ENCODE data around the gene GADD45B.

GRCh38 chr19:2527171-2527570 is 51.2 kb downstream of the GADD45B start:
- TF ChIP-seq, protein P1, sequence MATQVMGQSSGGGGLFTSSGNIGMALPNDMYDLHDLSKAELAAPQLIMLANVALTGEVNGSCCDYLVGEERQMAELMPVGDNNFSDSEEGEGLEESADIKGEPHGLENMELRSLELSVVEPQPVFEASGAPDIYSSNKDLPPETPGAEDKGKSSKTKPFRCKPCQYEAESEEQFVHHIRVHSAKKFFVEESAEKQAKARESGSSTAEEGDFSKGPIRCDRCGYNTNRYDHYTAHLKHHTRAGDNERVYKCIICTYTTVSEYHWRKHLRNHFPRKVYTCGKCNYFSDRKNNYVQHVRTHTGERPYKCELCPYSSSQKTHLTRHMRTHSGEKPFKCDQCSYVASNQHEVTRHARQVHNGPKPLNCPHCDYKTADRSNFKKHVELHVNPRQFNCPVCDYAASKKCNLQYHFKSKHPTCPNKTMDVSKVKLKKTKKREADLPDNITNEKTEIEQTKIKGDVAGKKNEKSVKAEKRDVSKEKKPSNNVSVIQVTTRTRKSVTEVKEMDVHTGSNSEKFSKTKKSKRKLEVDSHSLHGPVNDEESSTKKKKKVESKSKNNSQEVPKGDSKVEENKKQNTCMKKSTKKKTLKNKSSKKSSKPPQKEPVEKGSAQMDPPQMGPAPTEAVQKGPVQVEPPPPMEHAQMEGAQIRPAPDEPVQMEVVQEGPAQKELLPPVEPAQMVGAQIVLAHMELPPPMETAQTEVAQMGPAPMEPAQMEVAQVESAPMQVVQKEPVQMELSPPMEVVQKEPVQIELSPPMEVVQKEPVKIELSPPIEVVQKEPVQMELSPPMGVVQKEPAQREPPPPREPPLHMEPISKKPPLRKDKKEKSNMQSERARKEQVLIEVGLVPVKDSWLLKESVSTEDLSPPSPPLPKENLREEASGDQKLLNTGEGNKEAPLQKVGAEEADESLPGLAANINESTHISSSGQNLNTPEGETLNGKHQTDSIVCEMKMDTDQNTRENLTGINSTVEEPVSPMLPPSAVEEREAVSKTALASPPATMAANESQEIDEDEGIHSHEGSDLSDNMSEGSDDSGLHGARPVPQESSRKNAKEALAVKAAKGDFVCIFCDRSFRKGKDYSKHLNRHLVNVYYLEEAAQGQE (IDR thresholded peaks at IDR 0.05; ENCODE audit: low read depth): no peak
- TF ChIP-seq, protein P2, sequence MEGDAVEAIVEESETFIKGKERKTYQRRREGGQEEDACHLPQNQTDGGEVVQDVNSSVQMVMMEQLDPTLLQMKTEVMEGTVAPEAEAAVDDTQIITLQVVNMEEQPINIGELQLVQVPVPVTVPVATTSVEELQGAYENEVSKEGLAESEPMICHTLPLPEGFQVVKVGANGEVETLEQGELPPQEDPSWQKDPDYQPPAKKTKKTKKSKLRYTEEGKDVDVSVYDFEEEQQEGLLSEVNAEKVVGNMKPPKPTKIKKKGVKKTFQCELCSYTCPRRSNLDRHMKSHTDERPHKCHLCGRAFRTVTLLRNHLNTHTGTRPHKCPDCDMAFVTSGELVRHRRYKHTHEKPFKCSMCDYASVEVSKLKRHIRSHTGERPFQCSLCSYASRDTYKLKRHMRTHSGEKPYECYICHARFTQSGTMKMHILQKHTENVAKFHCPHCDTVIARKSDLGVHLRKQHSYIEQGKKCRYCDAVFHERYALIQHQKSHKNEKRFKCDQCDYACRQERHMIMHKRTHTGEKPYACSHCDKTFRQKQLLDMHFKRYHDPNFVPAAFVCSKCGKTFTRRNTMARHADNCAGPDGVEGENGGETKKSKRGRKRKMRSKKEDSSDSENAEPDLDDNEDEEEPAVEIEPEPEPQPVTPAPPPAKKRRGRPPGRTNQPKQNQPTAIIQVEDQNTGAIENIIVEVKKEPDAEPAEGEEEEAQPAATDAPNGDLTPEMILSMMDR (IDR thresholded peaks at IDR 0.05 in 2 of 3, conservative IDR thresholded peaks at IDR 0.05 in 1 of 3; ENCODE audit: borderline replicate concordance in 1 of 3, insufficient read depth in 1 of 3, low read depth in 2 of 3, low read length in 2 of 3): no peak
- TF ChIP-seq YY1 (IDR thresholded peaks at IDR 0.05; ENCODE audit: extremely low read depth, insufficient replicate concordance, low read depth, low read length): no peak
- TF ChIP-seq POLR2AphosphoS5 (IDR thresholded peaks at IDR 0.05; ENCODE audit: low read depth, low read length): no peak
- no peak for TF ChIP-seq EZH2 (IDR thresholded peaks at IDR 0.05)
- TF ChIP-seq ZBTB33 (IDR thresholded peaks at IDR 0.05; ENCODE audit: extremely low read depth, insufficient replicate concordance, low read length): no peak
- TF ChIP-seq JUND (IDR thresholded peaks at IDR 0.05): no peak
- TF ChIP-seq POLR2A (IDR thresholded peaks at IDR 0.05; ENCODE audit: borderline replicate concordance, extremely low read depth, insufficient read depth, insufficient read length): no peak

All from HCT116 (cell line).